ENCODE results near the gene AP1G1. TPM values are rescaled to one million over a fixed set of nuclear protein-coding genes. Genes with fewer than 3 reads are reported as not detected.

Gene AP1G1
- total and polyA plus RNA-seq, 2 of the 8 experiments (the other 6 are each of a cell fraction or from before 2014, with no cell fraction given): 43.9 to 68.4 TPM

- Histone ChIP-seq H2BK20ac (ENCODE audit: low read length) (no peak overlapping the region), H3K4ac (replicated peaks; ENCODE audit: insufficient read length, low read depth, low read length) (no peak overlapping the region), H2BK12ac (ENCODE audit: low read depth, low read length) (no peak overlapping the region), H2BK120ac (replicated peaks; ENCODE audit: low read depth, low read length) (no peak overlapping the region), H3K27ac (ENCODE audit: low read depth, low read length) (no peak overlapping the region), H3K14ac (ENCODE audit: insufficient read length) (no peak overlapping the region), H3K23ac (ENCODE audit: insufficient read length) (no peak overlapping the region), H3K79me2 (ENCODE audit: control insufficient read depth in 1 of 2, insufficient read depth in 2 of 2, low read length in 2 of 2) (peaks cover 0 to 17% of the 10 kb centered on the region in 2 experiments; a peak in 2 of 4 replicates), H2AK5ac (ENCODE audit: low read depth, low read length) (no peak overlapping the region), H3K36me3 (ENCODE audit: control insufficient read depth in 2 of 4, insufficient read depth in 4 of 4, low read length in 3 of 4) (peaks cover 0 to 4% (median 1%) of the 10 kb centered on the region in 4 experiments; a peak in 1 of 8 replicates), H3K23me2 (ENCODE audit: low read depth, low read length) (no peaks in the 10 kb centered on the region), H3K4me3 (ENCODE audit: extremely low read depth in 1 of 4, insufficient read depth in 2 of 4, low read depth in 3 of 4, low read length in 4 of 4) (no peak overlapping the region), H3K9me3 (ENCODE audit: insufficient read depth in 2 of 2, low read depth in 1 of 2, low read length in 1 of 2) (no peaks in the 10 kb centered on the region), H4K91ac (replicated peaks; ENCODE audit: insufficient read length, low read length) (no peak overlapping the region), H4K5ac (ENCODE audit: insufficient read length, low read depth, low read length) (no peak overlapping the region), H3K56ac (replicated peaks; ENCODE audit: insufficient read length, low read depth, low read length) (no peak overlapping the region), H2BK5ac (ENCODE audit: low read depth, low read length) (no peak overlapping the region), H2BK15ac (ENCODE audit: low read length) (no peak overlapping the region), H4K8ac (ENCODE audit: extremely low read depth, insufficient read depth, low read length) (no peak overlapping the region), H3K79me1 (ENCODE audit: low read depth, low read length) (peaks cover 3% of the 10 kb centered on the region), H3K18ac (ENCODE audit: extremely low read depth, low read length) (no peak overlapping the region), H3K4me1 (replicated peaks in 1 of 4; ENCODE audit: control insufficient read depth in 3 of 4, insufficient read depth in 4 of 4, low read length in 3 of 4) (peaks cover 0 to 2% (median 0%) of the 10 kb centered on the region in 4 experiments; a peak in 1 of 7 replicates), H3K9ac (replicated peaks in 1 of 4; ENCODE audit: extremely low read depth in 1 of 4, low read depth in 3 of 4, low read length in 3 of 4) (no peak overlapping the region), H3K4me2 (ENCODE audit: insufficient read depth in 1 of 2, low read depth in 2 of 2, low read length in 2 of 2) (no peak overlapping the region), H4K20me1 (replicated peaks in 1 of 2; ENCODE audit: control insufficient read depth in 1 of 2, insufficient read depth in 2 of 2, low read length in 2 of 2) (peaks cover 0 to 4% of the 10 kb centered on the region in 2 experiments), H3K27me3 (replicated peaks in 1 of 4; ENCODE audit: control insufficient read depth in 3 of 4, extremely low read depth in 1 of 4, insufficient read depth in 3 of 4, low read length in 3 of 4) (no peaks in the 10 kb centered on the region), H2AFZ (ENCODE audit: low read length) (no peak overlapping the region)
- no peak for DNase-seq (ENCODE audit: low read depth in 1 of 2, low spot score in 2 of 2)
- TF ChIP-seq SP4 (IDR thresholded peaks at IDR 0.05; ENCODE audit: low read length): no peak
- TF ChIP-seq GTF2F1 (IDR thresholded peaks at IDR 0.05; ENCODE audit: borderline replicate concordance, low read depth, low read length): no peak
- POLR2A ChIA-PET (ENCODE audit: partially characterized antibody): interaction anchor here (0.7 kb wide), 1 partner anchor 150 kb away, joined by 3 read pairs; no protein-coding TSS in a partner anchor
- no peak for FAIRE-seq
- 93% methylated on average over 4 of the region's 4 CpGs; no CpG with 5 or more reads in 1 of the 2 experiments for whole genome bisulfite sequencing, 2 experiments (ENCODE audit: extremely low coverage in 1 of 2, insufficient coverage in 1 of 2, insufficient read length in 1 of 2, insufficient replicate concordance in 2 of 2, low coverage in 1 of 2, low lambda C conversion rate in 2 of 2, missing lambda C conversion rate in 1 of 2)
- CTCF ChIA-PET (ENCODE audit: partially characterized antibody): interaction anchor here (0.9 to 1.0 kb wide), 2 partner anchors 19 to 30 kb away, joined by 4 read pairs; no protein-coding TSS in a partner anchor
Measured at GRCh38 chr16:71700831-71701230, 107.8 kb downstream of the AP1G1 start.
